Astrocyte (in vitro differentiated cells and primary cell): ENCODE results near the gene METTL27. TPM values are rescaled to one million over a fixed set of nuclear protein-coding genes. Genes with fewer than 3 reads are reported as not detected.

Source experiments
- DNase-seq: peaks from one replicate; pipeline ENCODE4 v3.0.0-alpha.2; 2010; ENCODE audit warnings: low read depth
- FAIRE-seq: peaks from 2 replicates; lab custom pipeline; 2011; peaks lifted over from hg19 to GRCh38; lab: Jason Lieb, UNC
- H2AFZ ChIP-seq: 2 replicates; pipeline ENCODE4 v1.6.0; 2012; ENCODE audit warnings: low read depth, low read length, inconsistent platforms
- H3K27ac ChIP-seq: 2 replicates; pipeline ENCODE4 v1.5.1; 2011; ENCODE audit warnings: low read depth, low read length, inconsistent platforms
- H3K27me3 ChIP-seq: 2 replicates; pipeline ENCODE4 v1.6.0; 2011; ENCODE audit warnings: low read length, inconsistent platforms; ENCODE audit not compliant: insufficient read depth
- H3K36me3 ChIP-seq: 2 replicates; pipeline ENCODE4 v1.5.1; 2011; ENCODE audit warnings: low read length, inconsistent platforms; ENCODE audit not compliant: insufficient read depth
- H3K4me1 ChIP-seq: 2 replicates; pipeline ENCODE4 v1.5.1; 2011; ENCODE audit warnings: low read length, inconsistent platforms; ENCODE audit not compliant: insufficient read depth
- H3K4me2 ChIP-seq: 2 replicates; pipeline ENCODE4 v1.6.0; 2012; ENCODE audit warnings: low read length, inconsistent platforms
- H3K4me3 ChIP-seq: 2 replicates; pipeline ENCODE4 v1.5.1; 2011; ENCODE audit warnings: low read depth, mild to moderate bottlenecking, low read length, inconsistent platforms; ENCODE audit not compliant: insufficient read depth
- H3K79me2 ChIP-seq: 2 replicates; pipeline ENCODE4 v1.6.0; 2012; ENCODE audit warnings: mild to moderate bottlenecking, low read length, inconsistent platforms; ENCODE audit not compliant: insufficient read depth
- H3K9ac ChIP-seq: 2 replicates; pipeline ENCODE4 v1.6.0; 2012; ENCODE audit warnings: mild to moderate bottlenecking, low read length, inconsistent platforms
- H3K9me3 ChIP-seq: 2 replicates; pipeline ENCODE4 v1.5.1; 2012; ENCODE audit warnings: low read depth, mild to moderate bottlenecking, low read length, inconsistent platforms; ENCODE audit not compliant: insufficient read depth
- H4K20me1 ChIP-seq: 2 replicates; pipeline ENCODE4 v1.6.0; 2012; ENCODE audit warnings: low read length, inconsistent platforms; ENCODE audit not compliant: insufficient read depth
- H3K27ac Mint-ChIP-seq: one replicate; pipeline ENCODE4 v1.8.0; 2021; ENCODE audit warnings: mild to moderate bottlenecking, mixed read lengths; ENCODE audit not compliant: unreplicated experiment
- H3K27me3 Mint-ChIP-seq: one replicate; pipeline ENCODE4 v1.8.0; 2021; ENCODE audit warnings: low read depth, mixed read lengths; ENCODE audit not compliant: unreplicated experiment
- H3K36me3 Mint-ChIP-seq: one replicate; pipeline ENCODE4 v1.8.0; 2021; ENCODE audit warnings: low read depth, mixed read lengths; ENCODE audit not compliant: unreplicated experiment
- H3K4me1 Mint-ChIP-seq: one replicate; pipeline ENCODE4 v1.8.0; 2021; ENCODE audit warnings: low read depth, mixed read lengths; ENCODE audit not compliant: unreplicated experiment
- H3K4me3 Mint-ChIP-seq: one replicate; pipeline ENCODE4 v1.8.0; 2021; ENCODE audit warnings: mild to moderate bottlenecking, moderate library complexity, mixed read lengths; ENCODE audit not compliant: unreplicated experiment
- H3K9me3 Mint-ChIP-seq: one replicate; pipeline ENCODE4 v1.8.0; 2021; ENCODE audit warnings: mild to moderate bottlenecking, mixed read lengths; ENCODE audit not compliant: unreplicated experiment
- EZH2 ChIP-seq: IDR thresholded peaks from 2 replicates; pipeline ENCODE4 v1.6.1; 2012; ENCODE audit warnings: mild to moderate bottlenecking, low read length, inconsistent platforms; ENCODE audit not compliant: insufficient read depth
- total RNA-seq: library from RNA; stranded (reverse); gene quantifications from 2 replicates; pipeline ENCODE4 v1.2.1, GENCODE V29; 2021
- TF ChIP-seq, protein P1 (sequence below): IDR thresholded peaks from 2 replicates; pipeline ENCODE4 v1.5.1; 2011; ENCODE audit warnings: low read depth, mild to moderate bottlenecking, inconsistent platforms, low read length, moderate library complexity; ENCODE audit not compliant: insufficient read depth

The METTL27 gene
- total RNA-seq, 1 donor from 2014 or later: 2.5 TPM

DNA sequence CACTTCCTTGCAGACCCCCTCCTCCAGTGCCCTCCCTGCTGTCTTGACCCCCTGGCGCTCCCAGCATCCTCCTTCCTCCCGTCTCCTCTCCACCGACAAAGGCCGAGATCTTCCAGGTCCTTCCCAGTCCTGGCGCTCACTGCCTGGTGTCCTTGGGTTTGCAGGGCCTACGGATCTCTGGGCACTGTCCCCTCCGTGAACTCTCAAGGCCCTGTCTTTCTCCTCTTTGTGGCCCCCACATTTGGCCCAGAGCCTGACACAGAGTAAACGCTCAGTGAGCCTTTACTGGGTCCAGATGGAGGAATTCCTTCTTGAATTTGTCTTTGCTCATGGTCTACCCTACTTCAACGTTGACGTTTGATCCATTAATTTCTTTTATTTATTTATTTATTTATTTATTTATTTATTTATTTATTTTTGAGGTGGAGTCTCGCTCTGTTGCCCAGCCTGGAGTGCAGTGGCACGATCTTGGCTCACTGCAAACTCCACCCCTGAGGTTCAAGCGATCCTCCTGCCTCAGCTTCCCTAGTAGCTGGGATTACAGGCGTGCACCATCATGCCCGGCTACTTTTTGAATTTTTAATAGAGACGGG lies 48.3 kb upstream of the METTL27 start:
- H2AFZ ChIP-seq: no peak overlapping the region
- FAIRE-seq (no peak), DNase-seq (peak; percentile 50)
- no peaks in the 10 kb centered on the region for H3K36me3 ChIP-seq
- H3K79me2 ChIP-seq: no peaks in the 10 kb centered on the region
- no peak overlapping the region for H3K9ac ChIP-seq
- H3K27ac ChIP-seq: no peak overlapping the region
- Mint-ChIP-seq H3K27ac (no peak overlapping the region), H3K36me3 (no peaks in the 10 kb centered on the region), H3K4me3 (no peak overlapping the region), H3K4me1 (peaks cover 31% of the 10 kb centered on the region), H3K9me3 (no peaks in the 10 kb centered on the region), H3K27me3 (peaks cover 7% of the 10 kb centered on the region)
- no peak for TF ChIP-seq EZH2
- TF ChIP-seq, protein P1, sequence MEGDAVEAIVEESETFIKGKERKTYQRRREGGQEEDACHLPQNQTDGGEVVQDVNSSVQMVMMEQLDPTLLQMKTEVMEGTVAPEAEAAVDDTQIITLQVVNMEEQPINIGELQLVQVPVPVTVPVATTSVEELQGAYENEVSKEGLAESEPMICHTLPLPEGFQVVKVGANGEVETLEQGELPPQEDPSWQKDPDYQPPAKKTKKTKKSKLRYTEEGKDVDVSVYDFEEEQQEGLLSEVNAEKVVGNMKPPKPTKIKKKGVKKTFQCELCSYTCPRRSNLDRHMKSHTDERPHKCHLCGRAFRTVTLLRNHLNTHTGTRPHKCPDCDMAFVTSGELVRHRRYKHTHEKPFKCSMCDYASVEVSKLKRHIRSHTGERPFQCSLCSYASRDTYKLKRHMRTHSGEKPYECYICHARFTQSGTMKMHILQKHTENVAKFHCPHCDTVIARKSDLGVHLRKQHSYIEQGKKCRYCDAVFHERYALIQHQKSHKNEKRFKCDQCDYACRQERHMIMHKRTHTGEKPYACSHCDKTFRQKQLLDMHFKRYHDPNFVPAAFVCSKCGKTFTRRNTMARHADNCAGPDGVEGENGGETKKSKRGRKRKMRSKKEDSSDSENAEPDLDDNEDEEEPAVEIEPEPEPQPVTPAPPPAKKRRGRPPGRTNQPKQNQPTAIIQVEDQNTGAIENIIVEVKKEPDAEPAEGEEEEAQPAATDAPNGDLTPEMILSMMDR: no peak
- H4K20me1 ChIP-seq: no peaks in the 10 kb centered on the region
- H3K27me3 ChIP-seq: no peaks in the 10 kb centered on the region
- no peak overlapping the region for H3K4me3 ChIP-seq
- H3K4me2 ChIP-seq: peak overlapping the region; percentile 4
- H3K9me3 ChIP-seq: no peaks in the 10 kb centered on the region
- peaks cover 59% of the 10 kb centered on the region for H3K4me1 ChIP-seq

DNA sequence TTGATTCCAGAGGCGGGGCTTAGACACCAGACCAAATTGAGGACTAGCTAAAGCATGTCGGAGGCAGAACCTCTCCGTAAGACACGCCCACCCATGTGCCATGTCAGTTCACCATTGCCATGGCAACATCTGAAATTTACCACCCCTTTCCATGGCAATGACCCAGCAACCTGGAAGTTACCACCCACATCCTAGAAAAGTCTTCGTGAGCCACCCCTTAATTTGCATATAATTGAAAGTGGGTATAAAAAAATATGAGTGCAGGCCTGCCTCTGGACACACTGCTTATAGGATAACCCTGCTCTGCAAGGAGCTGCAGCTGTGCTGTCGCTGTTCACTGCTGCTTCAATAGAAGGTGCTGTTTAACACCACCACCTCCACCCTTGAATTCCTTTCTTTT lies 46.6 kb upstream of the METTL27 start:
- Histone ChIP-seq H4K20me1 (no peaks in the 10 kb centered on the region), H2AFZ (no peak overlapping the region), H3K4me1 (peaks cover 45% of the 10 kb centered on the region), H3K79me2 (no peaks in the 10 kb centered on the region), H3K9me3 (no peaks in the 10 kb centered on the region), H3K9ac (no peak overlapping the region), H3K36me3 (no peaks in the 10 kb centered on the region), H3K27me3 (no peaks in the 10 kb centered on the region), H3K4me3 (no peak overlapping the region), H3K4me2 (no peak overlapping the region), H3K27ac (no peak overlapping the region)
- no peak for TF ChIP-seq EZH2
- TF ChIP-seq, protein P1: no peak
- Mint-ChIP-seq H3K4me3 (no peak overlapping the region), H3K27ac (peak overlapping the region; percentile 11), H3K4me1 (peaks cover 18% of the 10 kb centered on the region), H3K9me3 (no peaks in the 10 kb centered on the region), H3K27me3 (peaks cover 7% of the 10 kb centered on the region), H3K36me3 (no peaks in the 10 kb centered on the region)
- no peak for DNase-seq
- FAIRE-seq: no peak

DNA sequence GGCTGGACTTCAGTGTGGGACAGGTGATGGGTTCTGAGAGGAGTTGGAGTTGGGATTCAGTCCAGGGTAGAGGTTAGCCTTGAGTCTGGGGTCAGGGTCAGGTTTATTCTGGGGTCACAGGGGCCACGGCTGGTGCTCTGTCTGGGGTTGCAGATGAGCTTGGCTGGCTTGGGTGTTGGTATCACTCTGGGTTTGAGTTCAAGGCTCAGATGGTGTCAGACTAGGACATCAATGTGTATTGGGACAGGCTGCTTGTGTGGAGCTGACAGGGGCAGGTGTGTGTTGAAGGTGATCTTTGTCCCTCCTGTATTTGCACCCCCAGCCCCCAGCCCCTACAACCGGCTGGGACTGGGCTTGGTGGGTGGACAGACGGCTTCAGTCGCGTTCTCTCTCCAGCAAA lies 45.4 kb upstream of the METTL27 start:
- no peak for FAIRE-seq
- H3K4me1 Mint-ChIP-seq: peaks cover 14% of the 10 kb centered on the region
- H3K9ac ChIP-seq: no peak overlapping the region

More for the DNA sequence above, 45.4 kb upstream of the METTL27 start:
- peaks cover 12% of the 10 kb centered on the region for H3K27me3 Mint-ChIP-seq
- H3K79me2 ChIP-seq: no peaks in the 10 kb centered on the region
- H3K36me3 Mint-ChIP-seq: no peaks in the 10 kb centered on the region
- H3K27ac ChIP-seq: no peak overlapping the region
- no peaks in the 10 kb centered on the region for H3K27me3 ChIP-seq
- no peak overlapping the region for H2AFZ ChIP-seq
- no peaks in the 10 kb centered on the region for H3K9me3 Mint-ChIP-seq
- no peak overlapping the region for H3K4me3 Mint-ChIP-seq
- peaks cover 33% of the 10 kb centered on the region for H3K4me1 ChIP-seq
- H4K20me1 ChIP-seq: no peaks in the 10 kb centered on the region
- H3K27ac Mint-ChIP-seq: no peak overlapping the region
- H3K9me3 ChIP-seq: no peaks in the 10 kb centered on the region
- no peak overlapping the region for H3K4me2 ChIP-seq
- DNase-seq: no peak
- TF ChIP-seq EZH2: no peak
- TF ChIP-seq, protein P1: no peak
- H3K4me3 ChIP-seq: no peak overlapping the region
- H3K36me3 ChIP-seq: no peaks in the 10 kb centered on the region
